Measurements from ENCODE around the gene DPP3.

Gene DPP3

DNA sequence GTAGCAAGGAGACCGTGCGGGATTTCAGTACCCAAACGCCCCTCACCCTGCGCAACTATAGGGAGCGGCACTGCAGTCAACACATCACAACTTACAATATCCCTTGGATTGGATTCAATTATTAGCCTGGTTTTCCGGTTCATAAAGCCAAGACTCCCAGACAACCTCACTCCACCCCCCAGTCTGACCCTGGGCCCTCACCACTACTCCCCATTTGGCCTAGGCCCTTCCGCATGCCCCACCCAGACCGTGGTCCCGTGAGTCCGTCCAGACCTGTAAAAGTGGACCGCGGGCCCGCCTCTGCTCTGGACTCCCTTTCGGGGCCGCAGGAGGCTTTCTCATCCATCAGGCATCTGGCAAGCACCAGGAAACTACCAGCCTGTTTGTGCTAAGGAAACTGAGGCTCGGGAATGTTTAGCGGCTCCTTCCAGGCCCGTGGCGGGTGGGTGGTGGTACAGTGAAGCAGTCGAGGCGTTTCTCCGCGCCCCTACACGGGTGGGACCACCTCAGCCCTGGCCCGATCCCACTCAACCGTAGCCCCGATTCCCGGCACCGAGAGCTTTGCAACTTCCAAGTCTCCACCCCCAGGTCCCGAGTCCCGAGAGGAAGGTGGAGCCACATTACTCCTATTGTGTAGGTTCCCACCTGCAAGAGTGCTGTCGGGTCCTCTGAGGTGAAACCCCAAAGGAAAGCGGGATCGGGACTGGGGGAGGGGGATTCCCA is 679 bp upstream of the DPP3 start:
- no peak for DNase-seq (ENCODE audit: low read depth in 2 of 2, low spot score in 1 of 2)

DNA sequence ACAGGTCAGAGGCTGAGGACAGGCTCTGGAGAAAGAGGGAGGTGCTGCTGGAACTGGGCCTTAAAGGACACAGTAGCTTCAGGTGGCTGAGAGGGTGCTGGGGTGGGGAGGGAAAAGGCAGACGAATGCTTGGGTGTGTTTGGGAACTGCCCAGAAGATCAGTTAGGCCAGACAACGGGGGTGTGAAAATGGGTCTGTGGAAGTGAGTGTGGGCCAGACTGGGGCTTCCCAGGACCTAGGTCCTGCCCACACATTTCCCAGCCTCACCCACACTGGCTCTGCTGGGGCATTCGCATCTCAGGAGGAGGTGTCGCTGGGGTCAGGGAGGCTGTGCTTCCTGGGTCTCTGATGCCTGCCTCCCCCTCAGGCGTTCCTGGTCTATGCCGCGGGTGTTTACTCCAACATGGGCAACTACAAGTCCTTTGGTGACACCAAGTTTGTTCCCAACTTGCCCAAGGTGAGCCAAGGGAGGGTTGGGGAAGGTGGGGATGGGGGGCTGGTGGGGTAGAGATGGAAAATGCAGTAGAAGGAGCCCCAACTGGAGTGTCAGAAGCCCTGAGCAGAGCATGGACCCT is 4.7 kb downstream of the DPP3 start:
- no peak for DNase-seq (ENCODE audit: low read depth in 2 of 2, low spot score in 1 of 2)

DNA sequence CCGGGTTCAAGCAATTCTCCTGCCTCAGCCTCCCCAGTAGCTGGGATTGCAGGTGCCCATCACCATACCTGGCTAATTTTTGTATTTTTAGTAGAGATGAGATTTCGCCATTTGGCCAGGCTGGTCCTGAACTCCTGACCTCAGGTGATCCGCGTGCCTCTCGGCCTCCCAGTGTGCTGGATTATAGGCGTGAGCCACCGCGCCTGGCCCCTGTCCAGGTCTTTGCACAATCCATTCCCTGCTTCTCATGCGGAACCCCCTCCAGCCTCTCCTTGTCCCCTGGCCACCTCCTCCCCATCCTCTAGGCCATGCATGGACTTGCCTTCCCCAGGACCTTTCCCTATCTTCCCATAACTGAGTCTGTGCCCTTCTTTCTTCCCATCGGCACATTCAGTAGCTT is 8.7 kb downstream of the DPP3 start:
- DNase-seq (ENCODE audit: low read depth in 2 of 2, low spot score in 1 of 2) = no peak

DNA sequence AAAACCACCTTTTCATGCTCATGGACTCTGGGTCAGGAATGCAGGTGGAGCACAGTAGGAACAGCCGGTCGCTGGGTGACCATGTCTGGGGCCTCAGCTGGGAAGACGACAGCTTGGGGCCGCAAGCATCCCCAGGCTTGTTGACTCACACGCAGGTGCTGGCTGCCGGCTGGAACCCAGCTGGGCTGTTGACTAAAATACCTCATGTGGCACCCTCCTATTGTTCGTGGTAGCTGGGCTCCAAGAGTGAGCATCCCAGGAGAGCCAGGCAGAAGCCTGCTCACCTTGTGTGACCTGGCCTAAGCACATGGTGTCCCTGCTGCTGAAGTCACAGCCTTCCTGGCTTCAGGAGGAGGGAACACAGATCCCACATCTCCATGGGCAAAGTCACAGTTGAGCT is 9.4 kb downstream of the DPP3 start:
- no peak for DNase-seq (ENCODE audit: low read depth in 2 of 2, low spot score in 1 of 2)

DNA sequence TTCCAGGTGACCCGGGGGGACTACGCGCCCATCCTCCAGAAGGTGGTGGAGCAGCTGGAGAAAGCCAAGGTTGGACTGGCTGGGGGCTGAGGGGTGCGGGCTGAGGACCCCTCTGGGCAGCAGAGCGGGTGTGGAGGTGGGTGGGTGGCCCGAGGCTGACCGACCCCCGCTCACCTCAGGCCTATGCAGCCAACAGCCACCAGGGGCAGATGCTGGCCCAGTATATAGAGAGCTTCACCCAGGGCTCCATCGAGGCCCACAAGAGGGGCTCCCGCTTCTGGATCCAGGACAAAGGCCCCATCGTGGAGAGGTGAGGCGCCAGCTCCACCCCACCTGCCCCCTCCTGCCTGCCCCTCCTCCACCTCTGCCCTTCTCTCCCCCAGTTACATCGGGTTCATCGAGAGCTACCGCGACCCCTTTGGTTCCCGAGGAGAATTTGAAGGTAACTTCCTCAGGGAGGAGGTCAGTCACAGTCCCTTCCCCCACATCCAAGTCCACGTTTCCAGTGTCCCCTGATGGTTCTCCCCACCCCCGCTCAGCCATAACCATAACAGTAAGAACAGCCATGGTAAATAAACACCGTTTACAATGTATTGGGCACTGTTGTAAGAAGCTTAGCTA is 11.2 kb downstream of the DPP3 start:
- DNase-seq (ENCODE audit: low read depth in 2 of 2, low spot score in 1 of 2) = no peak

DNA sequence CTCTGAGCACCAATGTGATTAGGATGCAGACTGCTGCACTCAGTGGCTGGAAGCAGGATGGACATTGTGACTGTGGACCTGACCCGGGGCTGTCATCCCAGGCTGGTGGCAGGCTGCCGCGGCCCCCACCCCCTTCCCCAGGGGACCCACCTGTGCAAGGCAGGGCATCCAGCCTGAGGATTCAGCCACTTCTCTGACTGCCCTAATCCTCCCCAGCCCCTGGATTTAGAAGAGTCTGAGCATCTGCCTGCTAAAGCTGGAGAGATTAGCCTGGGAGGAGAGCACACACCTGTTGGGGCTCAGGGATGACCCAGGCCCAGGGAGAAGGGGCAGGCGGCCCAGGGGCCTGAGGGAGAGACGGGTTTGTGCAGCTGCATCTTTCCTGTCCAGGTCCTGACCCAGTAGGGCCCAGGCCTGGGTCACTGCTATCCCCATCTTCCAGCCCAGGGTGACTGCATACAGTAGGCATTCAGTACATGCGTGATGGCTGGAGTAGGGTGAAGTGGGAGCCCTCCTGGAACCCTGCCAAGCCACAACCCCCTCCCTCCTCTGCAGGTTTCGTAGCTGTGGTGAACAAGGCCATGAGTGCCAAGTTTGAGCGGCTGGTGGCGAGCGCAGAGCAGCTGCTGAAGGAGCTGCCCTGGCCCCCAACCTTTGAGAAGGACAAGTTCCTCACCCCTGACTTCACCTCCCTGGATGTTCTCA is 12.1 kb downstream of the DPP3 start:
- DNase-seq (ENCODE audit: low read depth in 2 of 2, low spot score in 1 of 2) = no peak

DNA sequence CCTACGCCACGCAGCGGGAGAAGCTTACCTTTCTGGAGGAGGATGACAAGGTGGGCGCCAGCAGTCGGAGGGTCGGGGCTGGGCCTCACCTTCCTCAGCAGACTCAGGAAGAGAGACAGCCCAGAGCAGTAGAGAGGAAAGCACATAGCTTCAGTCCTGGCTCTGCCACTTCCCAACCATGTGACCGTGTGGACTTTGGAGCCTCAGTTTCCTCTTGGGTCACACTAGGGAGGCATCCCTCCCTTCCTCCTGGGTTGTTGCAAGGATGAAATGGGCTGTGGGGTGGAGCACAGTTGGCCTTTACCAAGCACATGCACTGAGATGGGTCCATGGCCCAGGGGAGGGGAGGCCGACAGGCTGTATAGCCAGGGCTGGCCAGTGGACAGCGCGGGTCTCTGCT is 12.9 kb downstream of the DPP3 start:
- no peak for DNase-seq (ENCODE audit: low read depth in 2 of 2, low spot score in 1 of 2)

DNA sequence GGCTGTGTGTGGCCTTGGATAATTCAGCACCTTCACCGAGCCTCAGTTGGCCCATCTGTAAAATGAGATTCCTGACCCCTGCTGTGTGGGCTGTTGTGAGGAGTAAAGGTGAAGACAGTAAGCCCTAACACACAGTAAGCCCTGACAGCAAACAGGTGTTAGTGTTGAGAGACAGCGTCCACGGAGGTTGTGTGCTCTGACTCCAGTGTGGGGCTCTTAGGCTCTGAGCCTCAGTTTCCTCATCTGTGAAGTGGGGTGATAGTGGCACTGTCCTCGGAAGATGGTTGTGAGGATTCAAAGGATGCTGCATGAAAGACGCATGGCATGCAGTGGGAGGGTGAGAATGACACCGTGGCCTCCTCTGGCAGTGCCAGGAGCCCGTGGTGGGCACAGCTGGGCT is 14.2 kb downstream of the DPP3 start:
- no peak for DNase-seq (ENCODE audit: low read depth in 2 of 2, low spot score in 1 of 2)

DNA sequence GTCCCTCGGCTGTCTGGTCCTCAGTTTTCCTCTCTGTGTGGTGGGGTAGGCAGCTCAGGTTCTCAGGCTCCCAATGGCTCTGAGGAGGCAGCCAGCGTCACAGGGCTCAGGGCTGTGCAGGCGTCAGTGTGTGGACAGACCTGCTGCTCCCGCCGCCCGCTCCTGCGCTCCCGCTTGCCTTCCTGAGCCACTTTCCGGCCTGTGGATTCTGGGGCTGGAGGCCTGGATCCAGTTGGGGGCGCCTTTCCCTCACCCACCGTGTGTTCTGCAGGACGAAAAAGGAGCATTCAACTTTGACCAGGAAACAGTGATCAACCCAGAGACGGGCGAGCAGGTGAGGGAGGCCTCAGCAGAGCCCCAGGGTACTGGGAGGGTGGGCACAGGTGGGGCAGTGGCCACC is 14.7 kb downstream of the DPP3 start:
- DNase-seq (ENCODE audit: low read depth in 2 of 2, low spot score in 1 of 2) = no peak

DNA sequence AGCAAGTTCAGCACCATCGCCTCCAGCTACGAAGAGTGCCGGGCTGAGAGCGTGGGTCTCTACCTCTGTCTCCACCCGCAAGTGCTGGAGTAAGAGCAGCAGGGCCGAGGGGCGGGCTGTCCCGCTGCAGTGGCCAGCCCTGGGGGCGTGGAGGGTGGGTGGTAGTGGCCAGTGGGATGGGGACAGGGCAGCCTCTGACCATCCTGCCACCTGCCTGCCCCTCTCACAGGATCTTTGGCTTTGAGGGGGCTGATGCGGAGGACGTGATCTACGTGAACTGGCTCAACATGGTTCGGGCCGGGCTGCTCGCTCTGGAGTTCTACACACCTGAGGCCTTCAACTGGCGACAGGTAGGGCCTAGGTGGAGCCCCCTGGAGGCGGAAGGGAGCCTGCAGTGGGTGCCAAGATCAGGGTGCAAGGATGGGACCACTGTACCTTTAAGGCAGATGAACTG is 15.2 kb downstream of the DPP3 start:
- DNase-seq (ENCODE audit: low read depth in 2 of 2, low spot score in 1 of 2) = no peak

DNA sequence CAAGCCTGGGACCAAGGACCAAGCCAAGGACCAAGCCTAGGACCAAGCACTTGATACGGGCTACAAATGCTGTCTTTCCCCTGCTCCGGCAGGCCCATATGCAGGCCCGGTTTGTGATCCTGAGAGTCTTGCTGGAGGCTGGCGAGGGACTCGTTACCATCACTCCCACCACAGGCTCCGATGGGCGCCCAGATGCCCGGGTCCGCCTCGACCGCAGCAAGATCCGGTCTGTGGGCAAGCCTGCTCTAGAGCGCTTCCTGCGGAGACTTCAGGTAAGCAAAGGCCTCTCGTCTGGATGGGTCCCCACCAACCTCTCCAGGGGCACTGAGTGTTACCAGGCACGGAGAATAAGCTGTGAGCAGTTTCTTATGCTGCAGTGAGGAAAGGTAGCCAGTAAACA is 17.0 kb downstream of the DPP3 start:
- no peak for DNase-seq (ENCODE audit: low read depth in 2 of 2, low spot score in 1 of 2)

DNA sequence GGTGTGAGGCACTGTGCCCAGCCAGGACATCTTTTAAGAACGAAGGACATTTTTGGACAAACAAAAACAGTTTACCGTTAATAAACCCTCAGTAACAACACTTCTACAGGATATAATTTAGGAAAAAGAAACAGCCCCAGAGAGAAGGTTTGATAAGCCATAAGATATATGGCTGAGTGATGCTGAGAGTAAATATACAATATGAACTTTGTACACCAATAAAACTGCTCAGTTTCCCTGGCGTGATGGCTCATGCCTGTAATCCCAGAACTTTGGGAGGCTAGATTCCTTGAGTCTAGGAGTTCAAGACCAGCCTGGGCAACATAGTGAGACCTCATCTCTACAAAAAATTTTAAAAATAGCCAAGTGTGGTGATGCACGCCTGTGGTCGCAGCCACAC is 18.3 kb downstream of the DPP3 start:
- no peak for DNase-seq (ENCODE audit: low read depth in 2 of 2, low spot score in 1 of 2)

DNA sequence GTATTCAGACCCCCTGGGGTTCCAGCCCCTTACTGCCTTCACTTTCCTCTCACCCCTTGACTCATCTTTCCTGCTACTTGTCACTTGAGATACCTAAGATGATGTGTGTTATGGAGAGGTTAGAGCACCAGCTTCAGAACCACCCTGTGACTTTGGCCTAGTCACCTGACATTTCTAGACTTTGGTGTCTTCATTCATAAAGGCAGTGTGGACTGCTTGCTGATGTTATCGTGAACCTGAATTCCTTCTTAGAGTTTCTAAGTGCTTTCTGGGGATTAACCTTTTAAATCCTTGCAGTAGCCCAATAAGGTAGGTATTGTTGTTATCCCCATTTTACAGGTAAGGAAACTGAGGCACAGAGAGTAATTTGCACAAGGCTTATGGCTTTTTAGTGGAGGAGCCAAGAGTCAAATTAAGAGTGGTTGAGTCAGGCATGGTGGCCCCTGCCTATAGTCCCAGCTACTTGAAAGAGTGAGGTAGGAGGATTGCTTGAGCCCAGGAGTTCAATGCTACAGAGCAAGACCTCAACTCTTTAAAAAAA is 25.1 kb downstream of the DPP3 start:
- DNase-seq (ENCODE audit: low read depth in 2 of 2, low spot score in 1 of 2) = no peak

DNA sequence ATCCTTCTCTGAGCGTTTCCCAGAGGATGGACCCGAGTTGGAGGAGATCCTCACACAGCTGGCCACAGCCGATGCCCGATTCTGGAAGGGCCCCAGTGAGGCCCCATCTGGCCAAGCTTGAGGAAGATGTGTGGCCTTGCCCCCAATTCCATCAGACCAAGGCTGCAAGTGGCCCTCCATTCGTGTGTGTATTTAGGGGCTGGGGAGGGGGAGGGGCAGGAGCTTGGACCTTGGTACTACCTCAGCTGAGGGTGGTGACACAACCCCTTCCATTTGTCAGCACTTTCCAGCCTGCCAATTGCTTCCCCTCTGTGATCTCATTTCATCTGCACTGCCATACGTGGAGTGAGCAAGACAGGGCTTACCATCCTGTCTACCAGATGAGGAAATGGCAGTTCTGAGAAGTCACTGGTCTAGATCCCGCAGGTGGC is 28.9 kb downstream of the DPP3 start:
- no peak for DNase-seq (ENCODE audit: low read depth in 2 of 2, low spot score in 1 of 2)

DNA sequence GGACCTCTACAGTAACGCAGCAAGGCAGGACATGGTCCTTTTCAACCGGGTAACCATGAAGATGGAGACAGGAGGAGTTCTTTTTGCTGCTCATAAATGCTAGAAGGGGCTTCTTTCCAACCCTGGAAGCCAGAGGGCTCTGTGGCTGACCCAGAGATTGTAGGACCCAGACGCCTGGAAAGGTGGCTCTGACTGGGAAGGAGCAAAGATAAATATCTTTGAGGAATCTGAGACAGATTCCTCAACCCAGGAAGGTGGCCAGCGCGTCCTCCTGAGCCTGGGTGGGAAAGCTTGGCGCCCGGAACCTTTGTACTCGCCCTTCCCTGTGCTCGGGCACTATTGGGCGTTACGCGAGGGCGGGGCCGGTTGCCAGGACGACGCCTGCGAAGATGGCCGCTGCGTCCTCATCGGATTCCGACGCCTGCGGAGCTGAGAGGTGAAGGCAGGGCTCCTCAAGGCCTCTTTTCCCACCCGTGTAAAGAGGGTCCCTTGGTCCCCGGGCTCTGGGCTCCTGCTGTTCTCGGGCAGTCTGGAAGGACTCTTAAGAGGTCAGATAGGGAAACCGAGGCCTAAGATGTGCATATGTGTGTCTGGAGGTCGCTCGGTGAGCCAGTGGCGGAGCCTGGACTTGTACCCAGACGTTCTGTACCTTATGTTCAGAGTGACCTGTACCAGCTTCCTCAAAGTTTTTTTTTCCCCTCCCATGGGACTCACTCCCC is 30.2 kb downstream of the DPP3 start, which contains the start of gene BBS1:
Gene BBS1, plus strand, starts transcription at position 365 of the 719 bp plus-strand sequence. Its CDS starts 25 bp downstream, at position 390.
- DNase-seq (ENCODE audit: low read depth in 2 of 2, low spot score in 1 of 2) = peak; percentile 65 to 67

DNA sequence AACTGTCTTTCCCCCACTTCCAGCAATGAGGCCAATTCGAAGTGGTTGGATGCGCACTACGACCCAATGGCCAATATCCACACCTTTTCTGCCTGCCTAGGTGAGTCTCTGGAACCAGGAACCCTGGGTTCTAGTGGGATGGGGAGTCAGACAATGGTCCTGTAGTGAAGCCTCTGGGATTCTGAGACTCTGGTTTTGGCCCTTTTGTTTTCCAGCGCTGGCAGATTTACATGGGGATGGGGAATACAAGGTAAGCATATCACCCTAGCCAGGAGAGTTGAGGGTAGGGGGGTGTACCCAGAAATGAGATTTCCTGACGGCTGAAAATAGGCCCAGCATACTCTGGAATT is 30.7 kb downstream of the DPP3 start:
- no peak for DNase-seq (ENCODE audit: low read depth in 2 of 2, low spot score in 1 of 2)

DNA sequence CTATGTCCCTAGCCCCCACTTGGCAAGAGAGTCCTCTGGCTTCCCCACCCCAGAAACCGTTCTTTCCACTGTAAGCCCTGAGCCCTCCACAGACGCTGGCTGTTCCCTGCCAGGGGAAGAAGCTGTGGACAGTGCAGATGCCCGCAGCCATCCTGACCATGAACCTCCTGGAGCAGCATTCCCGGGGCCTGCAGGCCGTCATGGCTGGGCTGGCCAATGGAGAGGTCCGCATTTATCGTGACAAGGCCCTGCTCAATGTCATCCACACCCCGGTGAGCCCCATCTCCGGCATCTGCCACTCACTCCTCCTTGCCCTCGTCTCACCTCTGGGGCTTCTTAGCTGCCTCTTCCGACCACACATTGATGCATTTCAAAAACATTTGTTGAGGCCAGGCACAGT is 43.4 kb downstream of the DPP3 start:
- DNase-seq (ENCODE audit: low read depth in 2 of 2, low spot score in 1 of 2) = no peak

DNA sequence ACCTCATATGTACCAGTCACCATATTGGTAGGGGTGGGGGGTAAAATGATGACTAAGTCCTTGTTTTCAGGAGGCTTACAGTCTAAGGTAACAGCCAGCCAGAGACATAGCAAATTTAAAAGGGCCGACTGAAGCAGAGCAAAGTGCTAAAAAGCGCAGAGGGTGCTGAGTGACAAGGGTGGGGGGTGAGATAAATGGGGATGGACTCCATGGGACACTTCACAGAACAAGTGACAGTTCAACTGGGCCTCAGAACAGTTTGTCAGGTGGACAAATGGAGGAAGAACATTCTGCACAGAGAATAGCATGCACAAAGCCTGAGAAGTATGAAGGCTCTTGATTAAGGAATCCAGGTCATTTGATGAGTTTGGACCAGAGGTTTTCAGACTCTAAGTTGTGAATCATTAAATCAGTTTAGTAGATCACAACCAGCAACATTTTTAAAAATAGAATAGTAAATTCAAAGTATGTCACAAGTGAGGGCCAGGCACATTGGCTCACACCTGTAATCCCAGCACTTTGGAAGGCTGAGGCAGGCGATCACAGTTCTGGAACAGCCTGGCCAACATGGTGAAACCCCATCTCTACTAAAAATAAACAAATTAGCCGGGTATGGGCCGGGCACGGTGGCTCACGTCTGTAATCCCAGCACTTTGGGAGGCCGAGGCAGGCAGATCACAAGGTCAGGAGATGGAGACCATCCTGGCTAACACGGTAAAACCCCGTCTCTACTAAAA is 44.2 kb downstream of the DPP3 start:
- DNase-seq (ENCODE audit: low read depth in 2 of 2, low spot score in 1 of 2) = no peak

DNA sequence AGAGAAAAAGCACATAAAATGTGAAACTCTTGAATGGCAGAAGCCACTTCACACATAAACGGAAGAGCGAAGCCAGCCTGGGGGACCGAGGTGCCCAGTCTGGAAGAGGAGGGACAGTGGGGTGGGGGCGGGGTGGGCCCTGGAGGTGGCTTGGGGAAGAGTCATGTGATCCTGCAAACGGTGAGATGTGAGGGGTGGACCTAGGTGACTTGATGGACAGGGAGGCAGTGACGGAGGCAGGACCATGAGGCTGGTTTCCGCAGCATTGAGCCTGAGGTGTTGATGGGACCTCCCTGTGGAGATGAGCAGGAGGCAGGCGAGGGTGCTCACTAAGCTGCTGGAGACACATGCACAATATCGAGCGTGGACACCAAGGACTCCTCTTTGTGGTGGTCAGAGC is 48.8 kb downstream of the DPP3 start:
- DNase-seq (ENCODE audit: low read depth in 2 of 2, low spot score in 1 of 2) = no peak

DNA sequence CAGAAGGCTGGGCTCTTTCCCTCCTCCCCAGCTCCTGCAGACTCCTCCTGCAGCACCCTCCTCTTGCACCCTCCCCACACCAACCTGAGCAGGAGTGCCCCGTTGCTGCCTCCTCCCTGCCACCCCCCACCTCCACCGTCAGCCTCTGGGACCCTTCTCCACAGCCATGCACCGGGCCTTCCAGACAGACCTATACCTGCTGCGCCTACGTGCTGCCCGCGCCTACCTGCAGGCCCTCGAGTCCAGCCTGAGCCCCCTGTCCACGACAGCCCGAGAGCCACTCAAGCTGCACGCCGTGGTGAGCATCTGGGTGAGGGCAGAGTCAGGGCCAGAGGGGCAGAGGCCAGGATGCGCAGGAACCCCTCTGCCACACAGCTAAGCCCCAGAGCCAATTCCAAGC is 49.4 kb downstream of the DPP3 start:
- no peak for DNase-seq (ENCODE audit: low read depth in 2 of 2, low spot score in 1 of 2)

Measured in stimulated activated CD8-positive, alpha-beta memory T cell treated with anti-CD3 and anti-CD28 coated beads, Interleukin-4, amount 100 ng/mL, for 4 hours (primary cell).